Measurements from ENCODE around the gene WIPF3. TPM values are rescaled to one million over a fixed set of nuclear protein-coding genes. Genes with fewer than 3 reads are reported as not detected.

The WIPF3 gene
- total RNA-seq, 1 experiment from 2014 or later, result 11.6 TPM

DNA sequence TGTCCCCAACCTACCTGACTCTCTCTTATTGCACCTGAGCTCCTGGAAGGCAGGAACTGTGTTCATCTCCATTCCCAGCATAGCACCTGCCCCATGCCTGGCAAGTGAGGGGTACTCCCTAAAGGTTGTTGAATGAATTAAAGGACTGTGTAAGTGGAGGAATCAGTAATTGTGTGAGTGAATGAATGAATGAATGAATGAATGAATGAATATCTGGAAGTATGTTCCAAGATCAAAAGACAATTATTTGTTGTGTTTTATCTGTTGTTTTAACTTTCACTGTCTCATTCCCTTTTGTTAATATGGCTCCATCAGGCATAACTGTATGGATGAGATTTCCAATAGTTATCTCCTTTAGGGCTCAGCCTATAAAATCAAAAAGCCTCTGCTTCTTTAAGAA is 4.0 kb downstream of the WIPF3 start:
- H3K9ac ChIP-seq (ENCODE audit: extremely low read depth, insufficient read length, low read length), result no peak overlapping the region
- no peak overlapping the region for H4K5ac ChIP-seq (ENCODE audit: insufficient read length, low read depth, low read length)
- DNase-seq, result no peak
- H2AK5ac ChIP-seq (ENCODE audit: insufficient read length, low read length), result no peak overlapping the region
- H3K9me3 Mint-ChIP-seq, result no peaks in the 10 kb centered on the region
- H4K20me1 ChIP-seq (ENCODE audit: control insufficient read depth, insufficient read depth, insufficient read length), result no peaks in the 10 kb centered on the region
- peaks cover 38% of the 10 kb centered on the region for H3K27me3 Mint-ChIP-seq (ENCODE audit: low read depth)
- H2BK5ac ChIP-seq (ENCODE audit: insufficient read length, low read length), result no peak overlapping the region
- no peak overlapping the region for H3K56ac ChIP-seq (ENCODE audit: insufficient read length, low read depth, low read length)
- no peak overlapping the region for H2BK120ac ChIP-seq (ENCODE audit: low read depth, low read length, poor library complexity, severe bottlenecking)
- H3K14ac ChIP-seq (ENCODE audit: insufficient read depth, low read length), result no peak overlapping the region
- no peak for TF ChIP-seq CTCF (conservative IDR thresholded peaks at IDR 0.05)
- no peaks in the 10 kb centered on the region for H3K79me2 ChIP-seq (ENCODE audit: insufficient read depth, low read length)
- H3K36me3 Mint-ChIP-seq (ENCODE audit: insufficient read depth in 1 of 3, low read depth in 3 of 3), result no peaks in the 10 kb centered on the region
- no peaks in the 10 kb centered on the region for H3K79me1 ChIP-seq (ENCODE audit: insufficient read depth, low read depth, low read length, poor library complexity, severe bottlenecking)
- H3K18ac ChIP-seq (ENCODE audit: insufficient read length, low read depth, low read length), result no peak overlapping the region
- no peak overlapping the region for H3K4me3 Mint-ChIP-seq
- no peak overlapping the region for H2AFZ ChIP-seq (ENCODE audit: low read length)
- H3K4me1 ChIP-seq (ENCODE audit: insufficient read depth, low read length), result no peaks in the 10 kb centered on the region; the same call in 1 of the 2 replicates
- H3K23me2 ChIP-seq (ENCODE audit: insufficient read length, low read depth, low read length, poor library complexity, severe bottlenecking), result peaks cover 5% of the 10 kb centered on the region
- no peak overlapping the region for H3K27ac Mint-ChIP-seq
- no peak overlapping the region for H3K4me2 ChIP-seq (ENCODE audit: insufficient read depth, insufficient read length, low read length)
- no peak overlapping the region for H3K4ac ChIP-seq (ENCODE audit: low read depth, low read length)
- H3K9me3 ChIP-seq (ENCODE audit: control insufficient read depth, low read depth, low read length), result no peaks in the 10 kb centered on the region
- H2BK15ac ChIP-seq (ENCODE audit: low read depth, low read length), result no peak overlapping the region
- no peak overlapping the region for H3K27ac ChIP-seq (ENCODE audit: insufficient read length, low read depth, low read length)
- no peak overlapping the region for H2BK20ac ChIP-seq (ENCODE audit: low read depth, low read length, poor library complexity, severe bottlenecking)
- H3K23ac ChIP-seq (ENCODE audit: insufficient read length, low read depth, low read length), result no peak overlapping the region
- H3T11ph ChIP-seq (ENCODE audit: low read length), result no peak overlapping the region
- H4K8ac ChIP-seq (replicated peaks; ENCODE audit: insufficient read length, low read depth, low read length), result no peak overlapping the region
- H3K4me1 Mint-ChIP-seq, result peaks cover 10 to 21% of the 10 kb centered on the region in 2 experiments
- no peak overlapping the region for H4K91ac ChIP-seq (ENCODE audit: insufficient read length, low read depth, low read length)
- H3K27me3 ChIP-seq (ENCODE audit: insufficient read depth, low read length), result peaks cover 2% of the 10 kb centered on the region; the same call in 1 of the 2 replicates
- no peak overlapping the region for H2BK12ac ChIP-seq (ENCODE audit: insufficient read length, low read depth, low read length)

All from H9 (cell line).